ENCODE data around the gene KDR.

DNA sequence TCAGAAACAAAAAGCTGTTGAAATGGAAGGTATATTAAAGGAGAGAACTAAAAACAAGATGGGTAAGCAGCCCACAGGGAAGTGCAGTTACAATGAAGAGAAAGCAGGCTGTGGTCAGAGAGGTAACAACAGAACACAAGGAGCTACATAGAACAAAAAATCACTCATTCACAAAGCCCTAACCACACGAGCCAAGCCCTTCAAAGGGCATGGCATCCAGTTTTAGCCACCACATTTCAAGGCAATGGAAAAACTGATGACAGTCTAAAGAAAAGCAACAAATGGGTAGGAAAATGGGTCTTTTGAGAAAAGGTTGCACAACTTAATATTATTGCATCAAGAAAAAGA is 37.5 kb downstream of the KDR start:
- no peak for TF ChIP-seq EZH2 (IDR thresholded peaks at IDR 0.05; ENCODE audit: borderline replicate concordance, low read depth, low read length, severe bottlenecking)
- TF ChIP-seq, protein P1, sequence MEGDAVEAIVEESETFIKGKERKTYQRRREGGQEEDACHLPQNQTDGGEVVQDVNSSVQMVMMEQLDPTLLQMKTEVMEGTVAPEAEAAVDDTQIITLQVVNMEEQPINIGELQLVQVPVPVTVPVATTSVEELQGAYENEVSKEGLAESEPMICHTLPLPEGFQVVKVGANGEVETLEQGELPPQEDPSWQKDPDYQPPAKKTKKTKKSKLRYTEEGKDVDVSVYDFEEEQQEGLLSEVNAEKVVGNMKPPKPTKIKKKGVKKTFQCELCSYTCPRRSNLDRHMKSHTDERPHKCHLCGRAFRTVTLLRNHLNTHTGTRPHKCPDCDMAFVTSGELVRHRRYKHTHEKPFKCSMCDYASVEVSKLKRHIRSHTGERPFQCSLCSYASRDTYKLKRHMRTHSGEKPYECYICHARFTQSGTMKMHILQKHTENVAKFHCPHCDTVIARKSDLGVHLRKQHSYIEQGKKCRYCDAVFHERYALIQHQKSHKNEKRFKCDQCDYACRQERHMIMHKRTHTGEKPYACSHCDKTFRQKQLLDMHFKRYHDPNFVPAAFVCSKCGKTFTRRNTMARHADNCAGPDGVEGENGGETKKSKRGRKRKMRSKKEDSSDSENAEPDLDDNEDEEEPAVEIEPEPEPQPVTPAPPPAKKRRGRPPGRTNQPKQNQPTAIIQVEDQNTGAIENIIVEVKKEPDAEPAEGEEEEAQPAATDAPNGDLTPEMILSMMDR (IDR thresholded peaks at IDR 0.05; ENCODE audit: borderline replicate concordance, extremely low read depth, low read length, poor library complexity, severe bottlenecking), result no peak

Measured in DND-41 (cell line).